ENCODE measurements around the gene SPRY4. TPM values are rescaled to one million over a fixed set of nuclear protein-coding genes. Genes with fewer than 3 reads are reported as not detected.
A peak's percentile ranks its signal among the peaks of the same experiment; 100 is the strongest.

SPRY4 gene
- total RNA-seq, 1 experiment from 2014 or later: 140 TPM

- TF ChIP-seq STAT6 (CRISPR knock-in tag; conservative IDR thresholded peaks at IDR 0.05; ENCODE audit: low read depth) (no peak; the same call in 1 of the 2 replicates), ZNF512 (CRISPR knock-in tag; IDR thresholded peaks at IDR 0.05; ENCODE audit: borderline replicate concordance) (0 out of 2 replicates have a peak, but pooled peaks have one; percentile 9), HMGXB4 (CRISPR knock-in tag; IDR thresholded peaks at IDR 0.05) (peak; percentile 69; the same call in 1 of the 2 replicates), JUN (CRISPR knock-in tag; IDR thresholded peaks at IDR 0.05) (0 out of 2 replicates have a peak, but pooled peaks have one; percentile 14), SMAD3 (CRISPR knock-in tag; IDR thresholded peaks at IDR 0.05; ENCODE audit: borderline replicate concordance) (no peak; the same call in 1 of the 2 replicates), ZBTB21 (CRISPR knock-in tag; IDR thresholded peaks at IDR 0.05; ENCODE audit: borderline replicate concordance) (no peak), NFYB (CRISPR knock-in tag; conservative IDR thresholded peaks at IDR 0.05; ENCODE audit: low read depth) (no peak), GTF2I (CRISPR knock-in tag; conservative IDR thresholded peaks at IDR 0.05) (no peak; the same call in 1 of the 2 replicates), MLX (CRISPR knock-in tag; IDR thresholded peaks at IDR 0.05) (no peak), ZNF317 (CRISPR knock-in tag; IDR thresholded peaks at IDR 0.05; ENCODE audit: borderline replicate concordance, low read depth) (0 out of 2 replicates have a peak, but pooled peaks have one; percentile 6), FOXP4 (CRISPR knock-in tag; IDR thresholded peaks at IDR 0.05) (no peak)
These were observed at the start of gene SPRY4 (continued) for GRCh38 chr5:142324871-142325724.

- no peak for ATAC-seq
- DNase-seq (ENCODE audit: low spot score): no peak
- no peak overlapping the region for H3K4me3 Mint-ChIP-seq
- H3K27ac Mint-ChIP-seq: no peak overlapping the region
- no peaks in the 10 kb centered on the region; the same call in 1 of the 2 replicates for H3K27me3 Mint-ChIP-seq (ENCODE audit: low read depth)
- no peaks in the 10 kb centered on the region for H3K9me3 Mint-ChIP-seq
- peaks cover 31% of the 10 kb centered on the region for H3K4me1 Mint-ChIP-seq
- ChIA-PET CTCF (interaction anchor here (2.0 kb wide), 1 partner anchor 181 kb away, joined by 9 read pairs; no protein-coding TSS in a partner anchor), POLR2A (no interaction called here)
- 0 out of 2 replicates have a peak, but pooled peaks cover 3% of the 10 kb centered on the region for H3K36me3 Mint-ChIP-seq
- no peak for TF ChIP-seq ZNF512 (CRISPR knock-in tag; IDR thresholded peaks at IDR 0.05; ENCODE audit: borderline replicate concordance)
- TF ChIP-seq GTF2I (CRISPR knock-in tag; conservative IDR thresholded peaks at IDR 0.05): no peak
- TF ChIP-seq PREB (CRISPR knock-in tag; IDR thresholded peaks at IDR 0.05; ENCODE audit: borderline replicate concordance): no peak
- TF ChIP-seq FOXP4 (CRISPR knock-in tag; IDR thresholded peaks at IDR 0.05): no peak
- TF ChIP-seq ZNF121 (CRISPR knock-in tag; IDR thresholded peaks at IDR 0.05): peak; percentile 86
- no peak for TF ChIP-seq E2F1 (CRISPR knock-in tag; IDR thresholded peaks at IDR 0.05)
These were observed 43.7 kb upstream of the SPRY4 start for GRCh38 chr5:142368529-142368928.

All from WTC11 (cell line).